Measurements from ENCODE around the gene L3MBTL4.
"Not testable (repeated sequence)": the region's sequence is repeated elsewhere in the genome, so short reads cannot be mapped to it uniquely, and the experiment has no call there.

The L3MBTL4 gene

DNA sequence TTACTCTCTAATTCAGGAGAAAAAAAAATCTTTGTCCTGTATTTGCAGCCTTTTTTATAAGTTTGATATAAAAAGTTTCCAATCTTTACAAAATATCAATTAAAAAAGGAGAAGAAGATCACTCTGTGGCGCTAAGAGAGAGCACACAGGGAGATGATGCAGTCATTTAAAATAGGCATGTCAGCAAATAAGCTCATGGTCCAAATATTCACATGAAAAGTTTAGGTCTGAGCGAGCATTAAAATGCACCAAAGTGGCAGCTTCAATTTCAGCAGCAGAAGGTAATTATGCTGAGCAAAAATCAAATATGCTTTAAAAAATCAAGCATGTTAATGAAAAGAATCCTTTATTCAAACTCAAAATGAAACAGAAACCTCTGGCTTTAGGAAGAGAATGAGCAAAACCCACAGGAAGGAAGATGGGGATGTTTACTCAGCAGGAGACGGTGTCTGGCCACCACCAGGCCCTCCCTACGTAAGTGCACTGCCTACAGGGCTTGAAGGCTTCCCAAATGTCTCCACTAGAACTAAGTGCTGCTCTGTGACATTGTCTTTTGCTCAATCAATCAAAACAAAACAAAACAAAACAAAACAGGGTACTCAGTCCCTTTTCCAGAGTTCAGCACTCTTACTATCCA lies 120.4 kb downstream of the L3MBTL4 start:
- peak; percentile 52 for DNase-seq

DNA sequence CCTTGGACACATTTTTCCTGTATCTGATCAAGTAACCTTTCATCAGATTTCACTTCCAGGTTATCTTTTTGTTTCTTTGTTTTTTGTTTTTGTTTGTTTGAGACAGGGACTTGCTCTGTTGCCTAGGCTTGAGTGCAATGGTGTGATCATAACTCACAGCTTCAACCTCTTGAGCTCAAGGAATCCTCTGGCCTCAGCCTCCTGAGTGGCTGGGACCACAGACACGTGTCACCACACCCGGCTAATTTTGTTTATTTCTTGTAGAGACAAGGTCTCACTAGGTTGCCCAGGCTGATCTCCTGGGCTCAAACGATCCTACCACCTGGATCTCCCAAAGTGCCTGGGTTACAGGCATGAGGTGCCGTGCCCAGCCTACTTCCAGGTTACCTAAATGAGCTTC lies 124.9 kb downstream of the L3MBTL4 start:
- DNase-seq = no peak

GRCh38 chr18:6286585-6286984 lies 128.1 kb downstream of the L3MBTL4 start:
- DNase-seq = no peak

DNA sequence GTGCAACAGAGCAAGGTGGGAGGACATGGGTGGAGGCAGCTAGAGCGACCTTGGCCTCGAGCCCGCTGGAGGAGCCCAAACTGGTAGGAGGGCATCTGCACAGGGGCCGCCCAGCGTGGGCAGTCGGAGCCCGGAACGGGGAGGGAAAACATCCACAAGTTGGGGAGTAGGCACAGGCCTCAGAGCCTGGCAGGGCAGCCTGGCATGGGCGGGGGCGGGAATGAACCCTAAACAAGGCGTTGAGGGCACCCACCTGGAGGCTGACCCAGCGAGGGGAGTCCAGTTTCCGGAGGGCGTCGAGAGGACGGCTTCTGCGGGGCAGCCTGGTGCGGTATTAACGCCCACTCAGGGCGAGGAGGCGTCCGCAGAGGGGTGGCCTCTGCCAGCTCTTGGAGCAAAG lies 129.9 kb downstream of the L3MBTL4 start:
- DNase-seq = no peak

DNA sequence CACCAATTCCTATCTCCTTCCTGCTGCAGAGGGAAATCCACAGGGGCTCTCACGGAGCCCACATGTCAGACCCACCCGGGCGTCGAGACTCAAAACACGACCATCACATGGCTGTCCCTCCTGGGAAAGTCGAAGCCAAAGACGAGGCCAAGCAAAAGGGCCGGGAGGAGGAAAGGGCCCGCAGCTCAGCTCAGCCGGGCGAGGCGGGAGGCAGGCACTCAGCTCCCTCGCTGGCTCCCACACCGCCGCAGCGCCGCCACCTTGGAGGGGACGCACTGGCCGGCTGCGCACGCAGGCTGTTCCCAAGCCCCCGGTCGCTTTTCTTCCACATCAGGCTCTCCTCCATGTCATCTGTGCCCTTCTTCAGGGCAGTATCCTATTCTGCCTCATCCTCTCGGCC lies 130.4 kb downstream of the L3MBTL4 start:
- no peak for DNase-seq

GRCh38 chr18:6281874-6282273 lies 132.8 kb downstream of the L3MBTL4 start:
- no peak for DNase-seq

GRCh38 chr18:6280211-6280743 lies 134.4 kb downstream of the L3MBTL4 start:
- DNase-seq = no peak

DNA sequence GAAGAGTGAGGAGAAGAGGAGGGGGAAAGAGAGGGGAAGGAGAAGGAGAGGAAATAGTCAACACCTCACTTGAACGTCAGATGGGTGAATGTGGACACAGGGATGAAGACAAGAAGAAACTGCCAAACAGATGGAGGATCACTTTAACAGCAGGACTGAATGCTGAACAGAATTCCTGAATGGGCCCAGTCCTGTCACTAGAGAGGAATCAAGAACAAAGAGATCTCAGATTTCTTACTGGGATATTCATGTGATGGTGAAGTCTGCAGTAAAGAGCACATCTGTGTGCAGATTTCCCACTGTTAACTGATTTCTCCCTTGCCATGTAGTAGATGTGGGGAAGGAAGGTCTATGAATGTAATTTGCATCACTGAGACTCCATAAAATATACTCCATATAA lies 135.4 kb downstream of the L3MBTL4 start:
- DNase-seq = no peak

- DNase-seq = no peak
These were observed 141.3 kb downstream of the L3MBTL4 start for GRCh38 chr18:6273423-6273822.

DNA sequence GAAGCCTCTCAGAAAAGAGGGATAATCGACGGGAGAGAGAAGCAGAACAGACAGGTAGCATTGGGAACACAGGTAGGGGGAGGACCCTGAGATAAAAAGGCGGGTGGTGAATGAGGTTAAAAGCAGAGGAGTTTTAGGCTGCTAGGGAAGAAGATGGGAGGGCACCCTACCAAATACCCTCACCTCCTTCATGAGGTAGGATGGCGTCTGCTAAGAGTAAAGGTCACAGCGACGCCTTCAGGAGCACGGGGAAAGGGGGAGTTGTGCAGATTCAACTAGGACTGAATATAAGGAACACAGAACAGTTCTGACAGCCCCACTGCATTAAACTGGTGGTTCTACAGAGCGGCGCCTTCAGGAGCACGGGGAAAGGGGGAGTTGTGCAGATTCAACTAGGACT lies 142.6 kb downstream of the L3MBTL4 start:
- DNase-seq = not testable (repeated sequence)

DNA sequence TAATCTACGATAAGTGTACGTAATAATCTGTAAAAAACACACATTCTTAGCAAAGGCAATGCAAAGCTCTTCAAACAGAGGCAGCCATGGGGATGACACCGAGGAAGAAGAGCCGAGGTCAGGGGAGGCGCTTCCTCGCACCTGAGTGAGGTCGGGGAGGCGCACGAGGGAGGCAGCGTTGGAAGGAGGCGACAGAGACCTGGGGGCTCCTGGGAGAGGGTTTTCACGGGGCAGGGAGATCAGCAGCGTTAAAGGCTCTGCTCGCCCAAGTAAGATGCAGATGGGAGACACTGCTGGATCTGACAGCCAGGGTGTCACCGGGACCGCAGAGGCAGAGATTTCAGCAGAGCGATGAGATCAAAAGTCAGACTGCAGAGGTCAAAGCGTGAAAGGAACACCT lies 143.1 kb downstream of the L3MBTL4 start:
- DNase-seq = no peak

DNA sequence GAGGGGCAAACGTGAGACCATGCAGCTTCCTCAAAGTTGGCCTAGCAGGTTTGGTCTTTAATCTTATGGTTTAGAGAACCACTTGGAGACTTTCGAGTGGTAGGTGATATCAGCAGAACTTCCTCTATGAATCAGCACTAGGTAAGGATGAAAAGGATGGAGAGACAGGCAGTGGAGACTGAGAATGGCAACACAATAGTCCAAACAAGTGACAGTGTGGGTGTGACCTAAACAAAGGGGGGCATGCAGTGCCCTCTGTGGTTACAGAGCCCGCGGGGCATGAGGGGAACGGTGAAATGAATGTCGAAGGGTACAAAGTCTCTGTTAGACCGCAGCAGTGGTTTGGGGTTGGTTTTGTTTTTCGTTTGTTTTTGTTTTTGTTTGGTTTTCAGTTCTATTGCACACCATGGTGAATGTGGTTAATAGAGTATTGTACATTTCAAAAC lies 143.9 kb downstream of the L3MBTL4 start:
- DNase-seq = peak; percentile 5

DNA sequence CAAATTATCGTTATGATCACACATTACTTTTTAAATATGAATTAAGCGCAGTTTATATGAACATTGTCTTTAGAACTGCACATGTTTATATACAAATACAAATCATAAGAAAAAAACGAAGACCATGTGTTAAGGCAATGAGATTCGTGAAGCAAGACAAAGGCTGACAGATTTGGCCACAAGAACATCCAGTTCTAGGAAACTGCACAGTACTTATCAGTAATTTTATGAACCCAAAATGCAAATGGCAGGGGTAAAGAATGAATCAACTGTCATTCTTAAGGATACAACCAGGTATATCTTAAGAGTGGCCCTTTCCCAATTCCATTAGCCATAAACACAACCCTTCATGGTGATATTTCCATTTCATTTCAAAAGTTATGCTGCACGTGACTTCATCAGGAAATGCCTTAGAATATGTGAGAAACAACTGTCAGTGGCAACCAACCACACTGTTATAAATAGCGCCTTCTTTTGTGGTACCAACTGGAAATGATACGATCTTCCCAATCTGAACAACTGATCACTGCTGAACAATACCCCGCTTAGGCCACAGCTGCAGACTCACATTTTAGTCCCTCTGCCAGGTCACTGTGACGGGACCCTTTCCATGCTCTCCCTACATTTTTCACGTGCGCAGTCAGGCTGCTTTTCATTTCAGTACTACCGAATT lies 144.9 kb downstream of the L3MBTL4 start:
- DNase-seq = no peak

DNA sequence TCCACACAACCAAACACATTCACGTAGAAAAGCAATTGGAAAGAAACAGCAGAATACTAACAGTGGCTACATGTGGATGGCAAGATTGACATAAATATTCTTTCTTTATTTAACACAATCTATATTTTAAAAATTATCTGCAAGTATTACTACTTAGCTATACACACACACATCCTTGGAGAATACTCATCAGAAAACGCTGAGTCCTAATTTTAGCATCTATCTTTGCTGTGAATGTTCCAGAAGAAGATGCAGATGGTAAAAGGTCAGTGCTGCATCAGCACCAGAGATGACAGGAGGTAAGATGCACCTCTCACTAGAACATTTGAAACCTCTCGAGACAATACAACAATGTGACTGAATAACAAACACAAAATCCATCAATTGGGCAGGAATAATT lies 148.5 kb downstream of the L3MBTL4 start:
- no peak for DNase-seq

DNA sequence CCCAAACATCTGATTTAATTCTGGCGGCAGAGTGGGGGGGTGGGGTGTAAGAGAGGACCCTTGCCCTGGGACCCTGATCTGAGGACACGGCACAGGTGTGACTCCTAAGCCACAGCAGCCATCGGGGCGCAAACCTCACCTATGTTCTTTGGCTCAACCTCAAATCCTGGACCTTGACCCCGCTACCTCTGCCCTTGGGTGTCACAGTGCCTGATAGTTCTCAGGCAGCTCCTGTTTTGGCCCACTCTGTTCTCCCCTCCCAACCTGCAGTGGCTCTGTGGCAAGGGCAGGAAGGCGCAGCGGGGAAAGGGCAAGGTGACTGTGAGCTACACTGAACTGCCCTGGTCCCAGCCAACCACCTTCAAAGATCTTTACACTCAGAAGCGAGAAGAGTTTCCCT lies 152.8 kb downstream of the L3MBTL4 start:
- DNase-seq = no peak

GRCh38 chr18:6259324-6259723 lies 155.4 kb downstream of the L3MBTL4 start:
- DNase-seq = not testable (repeated sequence)

DNA sequence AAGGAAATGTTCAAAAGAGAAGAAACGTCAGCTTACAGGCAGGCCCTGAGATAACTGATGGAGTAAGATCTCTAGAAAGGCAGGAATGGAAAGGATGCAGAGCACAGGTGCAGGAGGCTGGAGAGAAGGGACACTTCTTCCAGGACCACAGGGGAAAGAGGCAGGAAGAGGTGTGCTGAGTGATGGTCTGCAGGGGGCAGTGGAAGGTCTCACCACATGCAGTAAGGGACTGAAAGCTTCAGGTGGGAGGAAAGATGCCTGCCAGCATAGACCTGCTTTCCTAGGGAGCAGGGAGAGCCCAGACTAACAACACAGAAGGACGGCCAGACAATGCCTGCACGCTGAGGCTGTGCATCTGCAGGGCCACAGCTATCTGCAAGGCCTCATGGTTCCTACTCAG lies 156.8 kb downstream of the L3MBTL4 start:
- DNase-seq = no peak

DNA sequence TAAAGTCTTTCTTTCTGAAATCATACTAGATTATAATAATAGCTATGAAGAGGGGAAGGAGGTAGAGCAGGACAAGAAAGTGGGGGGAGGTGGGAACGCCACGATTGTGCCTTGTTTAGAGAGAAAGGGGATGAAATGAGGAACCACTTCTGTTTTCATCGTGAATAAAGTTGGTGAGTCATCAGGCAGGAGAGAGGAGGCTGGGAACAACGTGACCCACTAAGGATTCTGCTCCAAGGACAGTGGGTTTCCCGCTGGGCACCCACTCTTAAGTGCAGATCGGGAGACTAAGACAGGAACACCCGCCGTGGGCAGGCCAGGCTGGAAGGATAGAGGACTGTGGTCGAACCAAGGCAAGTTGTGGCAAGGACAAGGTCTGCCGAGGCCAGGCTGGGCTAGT lies 158.2 kb downstream of the L3MBTL4 start:
- peak; percentile 12 for DNase-seq

GRCh38 chr18:6255886-6256285 lies 158.8 kb downstream of the L3MBTL4 start:
- no peak for DNase-seq

- peak; percentile 18 for DNase-seq
These were observed 159.5 kb downstream of the L3MBTL4 start for GRCh38 chr18:6255116-6255705.

DNA sequence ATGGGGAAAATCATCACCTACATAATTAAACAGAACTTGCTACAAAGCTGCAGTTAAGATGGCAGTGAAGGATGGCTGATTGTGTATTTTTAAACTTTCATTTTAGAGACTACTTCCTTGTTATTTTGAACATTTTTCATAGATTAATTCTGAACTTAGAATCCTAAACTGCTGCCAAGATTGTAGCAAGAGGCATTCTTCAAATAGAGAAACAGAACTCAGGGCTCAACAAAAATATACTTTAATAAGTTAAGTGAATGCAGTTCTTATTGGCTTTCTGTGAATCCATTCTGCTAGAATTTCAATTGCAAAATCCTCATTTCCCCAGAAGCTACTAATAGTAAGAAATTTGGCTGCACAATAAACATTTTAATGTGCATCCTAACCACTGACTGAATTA lies 160.3 kb downstream of the L3MBTL4 start:
- no peak for DNase-seq

DNA sequence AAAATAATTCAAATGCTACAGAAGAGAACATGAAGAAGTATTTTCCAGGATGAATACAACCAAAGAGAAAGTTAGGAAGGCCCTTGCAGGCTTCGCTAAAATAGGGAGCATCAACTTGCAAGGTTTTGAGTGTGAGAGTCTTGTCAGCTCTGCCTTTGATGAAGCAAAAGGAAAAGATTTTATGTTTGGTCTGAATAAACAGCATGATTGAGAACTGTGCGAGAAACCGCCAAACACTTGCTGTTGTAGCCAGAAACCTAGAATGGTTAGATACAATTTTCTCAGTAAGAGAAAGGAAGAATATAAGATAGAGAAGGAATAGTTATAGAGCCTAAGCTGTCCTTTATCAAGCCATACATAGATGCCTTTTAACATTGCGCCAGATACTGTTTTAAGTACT lies 163.6 kb downstream of the L3MBTL4 start:
- no peak for DNase-seq

- DNase-seq = no peak
These were observed 164.9 kb downstream of the L3MBTL4 start for GRCh38 chr18:6249788-6250187.

- no peak for DNase-seq
These were observed 165.5 kb downstream of the L3MBTL4 start for GRCh38 chr18:6249170-6249569.
